K562 (cell line): ENCODE results near the gene HERPUD2.

Source experiments
- CBX5 ChIP-seq: IDR thresholded peaks from 2 replicates; pipeline ENCODE4 v1.6.1; 2014; ENCODE audit warnings: low read depth, borderline replicate concordance
- CCAR2 ChIP-seq: fragments of 200-400 bp; formaldehyde crosslinking; IDR thresholded peaks from 2 replicates; pipeline ENCODE4 v1.6.1; 2017; ENCODE audit warnings: mild to moderate bottlenecking, low read depth, low read length
- HNRNPH1 ChIP-seq: fragments of 200-400 bp; formaldehyde crosslinking; optimal IDR thresholded peaks from 2 replicates; pipeline ENCODE3; 2017; ENCODE audit warnings: low read depth, mild to moderate bottlenecking, low read length, moderate library complexity
- SIN3B ChIP-seq: fragments of 450-650 bp; IDR thresholded peaks from 2 replicates; pipeline ENCODE4 v1.6.1; 2017; ENCODE audit warnings: low read depth, mild to moderate bottlenecking, moderate library complexity
- SMARCB1 ChIP-seq: IDR thresholded peaks from 2 replicates; pipeline ENCODE4 v1.6.1; 2011; ENCODE audit warnings: improper control_type of control experiment, low read depth; ENCODE audit not compliant: insufficient read length
- TAF1 ChIP-seq: IDR thresholded peaks from 2 replicates; pipeline ENCODE4 v1.6.1; 2011; ENCODE audit warnings: mild to moderate bottlenecking, low read length, moderate library complexity; ENCODE audit not compliant: insufficient read depth, control insufficient read depth, severe bottlenecking; ENCODE audit errors: extremely low read depth

GRCh38 chr7:35701287-35701900 is 6.5 kb upstream of the HERPUD2 start:
- TF ChIP-seq TAF1 = no peak
- no peak for TF ChIP-seq HNRNPH1
- no peak for TF ChIP-seq CCAR2
- no peak for TF ChIP-seq CBX5
- TF ChIP-seq SMARCB1 = no peak
- no peak for TF ChIP-seq SIN3B
